A673 (cell line): ENCODE data around the gene CACNG4.

Experiments used
- EZH2 ChIP-seq: fragments of 200-600 bp; sonication (generic); IDR thresholded peaks from 2 replicates; pipeline ENCODE4 v1.6.1; 2017; ENCODE audit warnings: borderline replicate concordance, low read depth, mild to moderate bottlenecking, mixed read lengths, antibody characterized with exemption, low read length; ENCODE audit not compliant: poor library complexity, severe bottlenecking
- TF ChIP-seq, protein P1 (sequence below): fragments of 300-800, 200-600 bp; sonication (generic); conservative IDR thresholded peaks from 2 replicates; pipeline ENCODE4 v1.5.1; 2017; ENCODE audit warnings: low read depth, mild to moderate bottlenecking, antibody characterized with exemption, low read length, moderate library complexity, mixed read lengths

DNA sequence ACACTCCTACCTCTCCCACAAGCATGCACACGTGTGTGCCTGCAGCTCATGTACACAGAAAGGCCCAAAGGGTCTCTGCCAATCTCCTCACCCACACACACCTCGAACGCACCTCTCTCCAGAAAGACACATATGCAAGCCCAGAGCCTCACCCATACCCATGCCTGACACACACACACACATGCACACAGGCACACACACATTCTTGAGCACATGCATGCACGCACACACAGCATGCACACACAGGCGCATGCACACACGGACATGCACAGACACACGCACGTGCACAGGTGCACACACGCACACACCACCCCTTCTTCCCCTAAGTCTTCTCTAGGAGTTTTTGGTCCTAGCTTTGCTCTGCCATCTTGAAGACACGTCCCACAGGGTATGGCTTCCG is 48.7 kb upstream of the CACNG4 start:
- TF ChIP-seq, protein P1, sequence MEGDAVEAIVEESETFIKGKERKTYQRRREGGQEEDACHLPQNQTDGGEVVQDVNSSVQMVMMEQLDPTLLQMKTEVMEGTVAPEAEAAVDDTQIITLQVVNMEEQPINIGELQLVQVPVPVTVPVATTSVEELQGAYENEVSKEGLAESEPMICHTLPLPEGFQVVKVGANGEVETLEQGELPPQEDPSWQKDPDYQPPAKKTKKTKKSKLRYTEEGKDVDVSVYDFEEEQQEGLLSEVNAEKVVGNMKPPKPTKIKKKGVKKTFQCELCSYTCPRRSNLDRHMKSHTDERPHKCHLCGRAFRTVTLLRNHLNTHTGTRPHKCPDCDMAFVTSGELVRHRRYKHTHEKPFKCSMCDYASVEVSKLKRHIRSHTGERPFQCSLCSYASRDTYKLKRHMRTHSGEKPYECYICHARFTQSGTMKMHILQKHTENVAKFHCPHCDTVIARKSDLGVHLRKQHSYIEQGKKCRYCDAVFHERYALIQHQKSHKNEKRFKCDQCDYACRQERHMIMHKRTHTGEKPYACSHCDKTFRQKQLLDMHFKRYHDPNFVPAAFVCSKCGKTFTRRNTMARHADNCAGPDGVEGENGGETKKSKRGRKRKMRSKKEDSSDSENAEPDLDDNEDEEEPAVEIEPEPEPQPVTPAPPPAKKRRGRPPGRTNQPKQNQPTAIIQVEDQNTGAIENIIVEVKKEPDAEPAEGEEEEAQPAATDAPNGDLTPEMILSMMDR: no peak
- no peak for TF ChIP-seq EZH2
